H1 (cell line): Measurements from ENCODE around the gene SCOC. TPM values are rescaled to one million over a fixed set of nuclear protein-coding genes. Genes with fewer than 3 reads are reported as not detected.

Source experiments
- CTCF ChIA-PET: fragments of 300-600 bp; sonication (Branson Sonifier 250); formaldehyde crosslinking; loops from one replicate; lab custom pipeline; 2021; ENCODE audit not compliant: partially characterized antibody; lab: Charles Lee
- POLR2A ChIA-PET: fragments of 300-600 bp; sonication (Branson Sonifier 250); formaldehyde crosslinking; loops from one replicate; lab custom pipeline; 2021; ENCODE audit warnings: inconsistent platforms; ENCODE audit not compliant: partially characterized antibody; lab: Charles Lee
- DNase-seq, 2 experiments: peaks; one replicate each; pipeline versions ENCODE4 v3.0.0 to v3.0.0-alpha.2; 2010 to 2022; ENCODE audit warnings: low spot score in 2 of 2, low read depth in 1 of 2, mixed read lengths in 1 of 2
- FAIRE-seq: peaks from 2 replicates; lab custom pipeline; 2011; peaks lifted over from hg19 to GRCh38; lab: Jason Lieb, UNC
- H2AFZ ChIP-seq: 2 replicates; pipeline ENCODE4 v1.8.1; 2012; ENCODE audit warnings: low read length, inconsistent platforms
- H2AK5ac ChIP-seq: 2 replicates; pipeline ENCODE4 v1.6.1; 2013; ENCODE audit warnings: low read depth, low read length
- H2BK120ac ChIP-seq: replicated peaks from 2 replicates; pipeline ENCODE3; 2013; ENCODE audit warnings: low read depth, low read length, inconsistent platforms
- H2BK12ac ChIP-seq: 2 replicates; pipeline ENCODE4 v1.6.1; 2013; ENCODE audit warnings: low read depth, low read length
- H2BK15ac ChIP-seq: 2 replicates; pipeline ENCODE4 v1.6.1; 2013; ENCODE audit warnings: low read length
- H2BK20ac ChIP-seq: 2 replicates; pipeline ENCODE4 v1.6.1; 2013; ENCODE audit warnings: low read length
- H2BK5ac ChIP-seq: 2 replicates; pipeline ENCODE4 v1.6.1; 2013; ENCODE audit warnings: low read depth, low read length
- H3K14ac ChIP-seq: 2 replicates; pipeline ENCODE4 v1.6.1; 2013; ENCODE audit warnings: inconsistent platforms; ENCODE audit not compliant: insufficient read length
- H3K18ac ChIP-seq: 2 replicates; pipeline ENCODE4 v1.6.1; 2013; ENCODE audit warnings: low read length; ENCODE audit errors: extremely low read depth
- H3K23ac ChIP-seq: 2 replicates; pipeline ENCODE4 v1.6.1; 2013; ENCODE audit warnings: inconsistent platforms; ENCODE audit not compliant: insufficient read length
- H3K23me2 ChIP-seq: 2 replicates; pipeline ENCODE4 v1.6.1; 2013; ENCODE audit warnings: low read depth, low read length
- H3K27ac ChIP-seq: 2 replicates; pipeline ENCODE4 v1.6.1; 2011; ENCODE audit warnings: low read depth, low read length, inconsistent platforms
- H3K27me3 ChIP-seq, 4 experiments: replicated peaks in 1 of 4; 1 replicate in 1 of 4; 2 replicates in 3 of 4; pipeline versions ENCODE4 v1.6.1 to v1.8.1; 2011 to 2013; ENCODE audit warnings: low read length in 3 of 4, mild to moderate bottlenecking in 3 of 4, inconsistent platforms in 2 of 4, mixed read lengths in 2 of 4, moderate library complexity in 1 of 4; ENCODE audit not compliant: control insufficient read depth in 3 of 4, insufficient read depth in 3 of 4; ENCODE audit errors: extremely low read depth in 1 of 4
- H3K36me3 ChIP-seq, 4 experiments: 2 replicates each; pipeline versions ENCODE4 v1.6.1 to v1.8.1; 2011 to 2013; ENCODE audit warnings: mild to moderate bottlenecking in 4 of 4, low read length in 3 of 4, moderate library complexity in 2 of 4, control low read depth in 1 of 4, inconsistent platforms in 1 of 4; ENCODE audit not compliant: insufficient read depth in 4 of 4, control insufficient read depth in 2 of 4
- H3K4ac ChIP-seq: replicated peaks from 2 replicates; pipeline ENCODE3; 2013; ENCODE audit warnings: low read length, low read depth, mixed read lengths, inconsistent platforms; ENCODE audit not compliant: insufficient read length
- H3K4me1 ChIP-seq, 4 experiments: replicated peaks in 1 of 4; 1 replicate in 1 of 4; 2 replicates in 3 of 4; pipeline versions ENCODE4 v1.6.1 to v1.8.1; 2011 to 2013; ENCODE audit warnings: low read length in 3 of 4, inconsistent platforms in 2 of 4, mixed read lengths in 1 of 4; ENCODE audit not compliant: insufficient read depth in 4 of 4, control insufficient read depth in 3 of 4
- H3K4me2 ChIP-seq, 2 experiments: 2 replicates each; pipeline versions ENCODE4 v1.6.1 to v1.8.1; 2011 to 2013; ENCODE audit warnings: low read depth in 2 of 2, low read length in 2 of 2, control low read depth in 1 of 2, inconsistent platforms in 1 of 2, mild to moderate bottlenecking in 1 of 2; ENCODE audit not compliant: insufficient read depth in 1 of 2
- H3K4me3 ChIP-seq, 4 experiments: fragments of 200-600, 300-600 bp in 1 of 4; sonication (generic), shearing (Covaris generic), sonication (Bioruptor Twin) in 1 of 4; 2 replicates each; pipeline versions ENCODE4 v1.5.1 to v1.8.1; 2011 to 2016; ENCODE audit warnings: low read length in 4 of 4, low read depth in 3 of 4, control low read depth in 2 of 4, inconsistent platforms in 2 of 4, mild to moderate bottlenecking in 2 of 4, mixed read lengths in 1 of 4, moderate library complexity in 1 of 4; ENCODE audit not compliant: insufficient read depth in 2 of 4; ENCODE audit errors: extremely low read depth in 1 of 4
- H3K56ac ChIP-seq: replicated peaks from 2 replicates; pipeline ENCODE3; 2013; ENCODE audit warnings: low read depth, mild to moderate bottlenecking, mixed read lengths, low read length, inconsistent platforms; ENCODE audit not compliant: insufficient read length
- H3K79me1 ChIP-seq: 2 replicates; pipeline ENCODE4 v1.6.1; 2013; ENCODE audit warnings: low read depth, low read length, control low read depth
- H3K79me2 ChIP-seq, 2 experiments: 2 replicates each; pipeline versions ENCODE4 v1.6.1 to v1.8.1; 2012 to 2013; ENCODE audit warnings: low read length in 2 of 2, mild to moderate bottlenecking in 2 of 2, inconsistent platforms in 1 of 2; ENCODE audit not compliant: insufficient read depth in 2 of 2, control insufficient read depth in 1 of 2
- H3K9ac ChIP-seq, 4 experiments: replicated peaks in 1 of 4; 1 replicate in 1 of 4; 2 replicates in 3 of 4; pipeline versions ENCODE4 v1.6.1 to v1.8.1; 2011 to 2013; ENCODE audit warnings: low read depth in 3 of 4, low read length in 3 of 4, control low read depth in 2 of 4, mild to moderate bottlenecking in 2 of 4, moderate library complexity in 2 of 4, inconsistent platforms in 1 of 4; ENCODE audit errors: extremely low read depth in 1 of 4
- H3K9me3 ChIP-seq, 2 experiments: 2 replicates each; pipeline versions ENCODE4 v1.6.1 to v1.8.1; 2012 to 2013; ENCODE audit warnings: mild to moderate bottlenecking in 2 of 2, moderate library complexity in 2 of 2, control low read depth in 1 of 2, inconsistent platforms in 1 of 2, low read depth in 1 of 2, low read length in 1 of 2, mixed read lengths in 1 of 2; ENCODE audit not compliant: insufficient read depth in 2 of 2
- H4K20me1 ChIP-seq, 2 experiments: replicated peaks in 1 of 2; 2 replicates each; pipeline versions ENCODE3 to v1.8.1; 2011 to 2013; ENCODE audit warnings: inconsistent platforms in 2 of 2, low read length in 2 of 2, mild to moderate bottlenecking in 1 of 2; ENCODE audit not compliant: insufficient read depth in 2 of 2, control insufficient read depth in 1 of 2
- H4K5ac ChIP-seq: 2 replicates; pipeline ENCODE4 v1.6.1; 2013; ENCODE audit warnings: low read length, low read depth, mixed read lengths, inconsistent platforms; ENCODE audit not compliant: insufficient read length
- H4K8ac ChIP-seq: 2 replicates; pipeline ENCODE4 v1.8.0; 2013; ENCODE audit warnings: mild to moderate bottlenecking, moderate library complexity, low read length, inconsistent platforms; ENCODE audit not compliant: insufficient read depth; ENCODE audit errors: extremely low read depth
- H4K91ac ChIP-seq: replicated peaks from 2 replicates; pipeline ENCODE3; 2013; ENCODE audit warnings: low read length, mixed read lengths, inconsistent platforms; ENCODE audit not compliant: insufficient read length
- ASH2L ChIP-seq: fragments of 200-600, 300-600 bp; sonication (generic); IDR thresholded peaks from one replicate; pipeline ENCODE4 v1.7.1; 2017; ENCODE audit warnings: low read length
- CREB1 ChIP-seq: IDR thresholded peaks from 2 replicates; pipeline ENCODE4 v1.6.1; 2012; ENCODE audit warnings: inconsistent platforms
- GTF2F1 ChIP-seq: IDR thresholded peaks from 2 replicates; pipeline ENCODE4 v1.6.1; 2012; ENCODE audit warnings: low read depth, low read length, improper control_type of control experiment, borderline replicate concordance
- NANOG ChIP-seq: IDR thresholded peaks from 2 replicates; pipeline ENCODE4 v1.6.1; 2011; ENCODE audit warnings: low read length, low read depth, mild to moderate bottlenecking, inconsistent platforms; ENCODE audit not compliant: insufficient read depth, poor library complexity, severe bottlenecking
- NRF1 ChIP-seq: IDR thresholded peaks from 2 replicates; pipeline ENCODE4 v1.6.1; 2011; ENCODE audit warnings: mild to moderate bottlenecking, low read depth, low read length, improper control_type of control experiment
- POU5F1 ChIP-seq: IDR thresholded peaks from 2 replicates; pipeline ENCODE4 v1.6.1; 2011; ENCODE audit warnings: low read depth, mild to moderate bottlenecking, low read length, moderate library complexity
- RXRA ChIP-seq: IDR thresholded peaks from 2 replicates; pipeline ENCODE4 v1.6.1; 2011; ENCODE audit warnings: low read depth, mild to moderate bottlenecking, low read length, moderate library complexity; ENCODE audit not compliant: insufficient read depth
- TEAD4 ChIP-seq: IDR thresholded peaks from 2 replicates; pipeline ENCODE4 v1.6.1; 2012; ENCODE audit warnings: low read depth, low read length, inconsistent platforms, mixed read lengths
- YY1 ChIP-seq: IDR thresholded peaks from 2 replicates; pipeline ENCODE4 v1.6.1; 2011; ENCODE audit warnings: low read depth, mild to moderate bottlenecking, low read length
- WGBS, 2 experiments: shearing (Covaris generic) in 1 of 2; methylation state at CpG; one replicate each; pipeline versions ENCODE4 v1.1.6 to v1.1.7; 2013 to 2015; ENCODE audit warnings: low lambda C conversion rate in 2 of 2, mixed read lengths in 2 of 2, inconsistent platforms in 1 of 2, low coverage in 1 of 2, missing lambda C conversion rate in 1 of 2; ENCODE audit not compliant: insufficient replicate concordance in 2 of 2, insufficient coverage in 1 of 2, insufficient read length in 1 of 2; ENCODE audit errors: extremely low coverage in 1 of 2, missing lambda C conversion rate in 1 of 2; 5-methylcytosine and 5-hydroxymethylcytosine counted together
- polyA plus RNA-seq, 7 experiments: library from polyadenylated mRNA; depleted of rRNA in 3 of 7; stranded (reverse) in 5 of 7; unstranded in 2 of 7; fragments of >200 nt in 5 of 7; fragments of 200-250 nt in 2 of 7; gene quantifications; 1 replicate in 5 of 7; 2 replicates in 1 of 7; 4 replicates in 1 of 7; pipeline versions ENCODE4 v1.2.1 to v1.2.3, GENCODE V29; 2011 to 2013; ENCODE audit warnings: missing spikeins in 2 of 7, mixed read lengths in 2 of 7
- total RNA-seq: library from RNA; stranded (reverse); fragmentation: NEBNext Ultra II Directional; extraction: Animal tissue kit (Norgen Biotek cat#: 25700); gene quantifications from 2 replicates; pipeline ENCODE4 v1.2.1, GENCODE V29; 2021

Gene SCOC
- total and polyA plus RNA-seq, 2 of the 8 experiments (the other 6 are each of a cell fraction or from before 2014, with no cell fraction given) = 12.1 to 33.4 TPM

GRCh38 chr4:140344621-140345020, 28.8 kb upstream of the SCOC start:
- Histone ChIP-seq H3K23ac (no peak overlapping the region), H3K4me3 (no peak overlapping the region), H4K91ac (peak overlapping the region; percentile 32), H3K14ac (no peak overlapping the region), H3K27ac (no peak overlapping the region), H3K79me1 (no peaks in the 10 kb centered on the region), H4K8ac (no peak overlapping the region), H2BK5ac (no peak overlapping the region), H3K79me2 (no peaks in the 10 kb centered on the region), H2BK12ac (no peak overlapping the region), H2AK5ac (0 out of 2 replicates have a peak overlapping the region, but pooled peaks have one; percentile 68), H2BK120ac (no peak overlapping the region), H3K27me3 (peaks cover 0 to 1% (median 0%) of the 10 kb centered on the region in 4 experiments; a peak in 2 of 7 replicates), H3K9ac (no peak overlapping the region), H3K4me2 (no peak overlapping the region; a peak in 1 of 4 replicates), H3K4me1 (peaks cover 0 to 15% (median 8%) of the 10 kb centered on the region in 4 experiments; a peak in 5 of 7 replicates), H2BK15ac (0 out of 2 replicates have a peak overlapping the region, but pooled peaks have one; percentile 20), H3K36me3 (no peaks in the 10 kb centered on the region), H2AFZ (peak overlapping the region; percentile 94), H4K20me1 (no peaks in the 10 kb centered on the region), H3K9me3 (no peaks in the 10 kb centered on the region), H3K4ac (no peak overlapping the region), H2BK20ac (no peak overlapping the region), H4K5ac (no peak overlapping the region), H3K18ac (peak overlapping the region; percentile 34; the same call in 1 of the 2 replicates), H3K56ac (no peak overlapping the region), H3K23me2 (no peaks in the 10 kb centered on the region)
- 49% methylated on average over 9 of the region's 9 CpGs; no CpG with 5 or more reads in 1 of the 2 experiments for WGBS, 2 experiments
- ChIA-PET CTCF (interaction anchor here (0.6 to 4.4 kb wide), 7 partner anchors 11 to 602 kb away, joined by 3 to 24 read pairs (median 5); no protein-coding TSS in a partner anchor), POLR2A (no interaction called here)
- TF ChIP-seq TEAD4 (no peak), NRF1 (peak; percentile 42), CREB1 (no peak), GTF2F1 (no peak), YY1 (no peak), NANOG (peak; percentile 10), POU5F1 (no peak), ASH2L (no peak), RXRA (no peak)
- FAIRE-seq (peak; percentile 62), DNase-seq (no peak)
